ENCODE data around the gene GZF1.

Gene GZF1

GRCh38 chr20:23369072-23369823, 7.3 kb downstream of the GZF1 start:
- no peak for DNase-seq (ENCODE audit: low read depth in 2 of 2)

GRCh38 chr20:23370274-23370673, 8.3 kb downstream of the GZF1 start:
- no peak for DNase-seq (ENCODE audit: low read depth in 2 of 2)

- DNase-seq (ENCODE audit: low read depth in 2 of 2), result no peak
Observed at GRCh38 chr20:23370873-23371272, 8.9 kb downstream of the GZF1 start.

- DNase-seq (ENCODE audit: low read depth in 2 of 2), result no peak
Observed at GRCh38 chr20:23371496-23371895, 9.5 kb downstream of the GZF1 start.

GRCh38 chr20:23374441-23374840, 12.5 kb downstream of the GZF1 start:
- DNase-seq (ENCODE audit: low read depth in 2 of 2), result no peak

- DNase-seq (ENCODE audit: low read depth in 2 of 2), result no peak
Observed at GRCh38 chr20:23375827-23376226, 13.8 kb downstream of the GZF1 start.

- no peak for DNase-seq (ENCODE audit: low read depth in 2 of 2)
Observed at GRCh38 chr20:23379772-23380171, 17.8 kb downstream of the GZF1 start.

GRCh38 chr20:23381876-23382275, 19.9 kb downstream of the GZF1 start:
- no peak for DNase-seq (ENCODE audit: low read depth in 2 of 2)

- DNase-seq (ENCODE audit: low read depth in 2 of 2), result no peak
Observed at GRCh38 chr20:23386304-23387117, 24.5 kb downstream of the GZF1 start.

- DNase-seq (ENCODE audit: low read depth in 2 of 2), result no peak
Observed at GRCh38 chr20:23387118-23387443, 25.1 kb downstream of the GZF1 start.

- no peak for DNase-seq (ENCODE audit: low read depth in 2 of 2)
Observed at GRCh38 chr20:23390091-23390774, 28.3 kb downstream of the GZF1 start.

GRCh38 chr20:23391707-23392310, 29.8 kb downstream of the GZF1 start:
- DNase-seq (ENCODE audit: low read depth in 2 of 2), result no peak

GRCh38 chr20:23393996-23394775, 32.2 kb downstream of the GZF1 start:
- no peak for DNase-seq (ENCODE audit: low read depth in 2 of 2)

- no peak for DNase-seq (ENCODE audit: low read depth in 2 of 2)
Observed at GRCh38 chr20:23396950-23397627, 35.1 kb downstream of the GZF1 start.

GRCh38 chr20:23397961-23398360, 36.0 kb downstream of the GZF1 start:
- no peak for DNase-seq (ENCODE audit: low read depth in 2 of 2)

- DNase-seq (ENCODE audit: low read depth in 2 of 2), result no peak
Observed at GRCh38 chr20:23399568-23400241, 37.7 kb downstream of the GZF1 start.

- no peak for DNase-seq (ENCODE audit: low read depth in 2 of 2)
Observed at GRCh38 chr20:23401051-23401450, 39.1 kb downstream of the GZF1 start.

- no peak for DNase-seq (ENCODE audit: low read depth in 2 of 2)
Observed at GRCh38 chr20:23403751-23404150, 41.8 kb downstream of the GZF1 start.

GRCh38 chr20:23404196-23404595, 42.2 kb downstream of the GZF1 start:
- no peak for DNase-seq (ENCODE audit: low read depth in 2 of 2)

- DNase-seq (ENCODE audit: low read depth in 2 of 2), result no peak
Observed at GRCh38 chr20:23406880-23407279, 44.9 kb downstream of the GZF1 start.
